HTERT RPE-1 (cell line): ENCODE results near the gene KLK14.

Experiments used
- in situ Hi-C: fragments of 300-500 bp; cut with MboI; formaldehyde crosslinking; loops from 4 replicates; pipeline ENCODE4 v1.14.3; 2020; ENCODE audit warnings: low sequenced_read_pairs

Gene KLK14

DNA sequence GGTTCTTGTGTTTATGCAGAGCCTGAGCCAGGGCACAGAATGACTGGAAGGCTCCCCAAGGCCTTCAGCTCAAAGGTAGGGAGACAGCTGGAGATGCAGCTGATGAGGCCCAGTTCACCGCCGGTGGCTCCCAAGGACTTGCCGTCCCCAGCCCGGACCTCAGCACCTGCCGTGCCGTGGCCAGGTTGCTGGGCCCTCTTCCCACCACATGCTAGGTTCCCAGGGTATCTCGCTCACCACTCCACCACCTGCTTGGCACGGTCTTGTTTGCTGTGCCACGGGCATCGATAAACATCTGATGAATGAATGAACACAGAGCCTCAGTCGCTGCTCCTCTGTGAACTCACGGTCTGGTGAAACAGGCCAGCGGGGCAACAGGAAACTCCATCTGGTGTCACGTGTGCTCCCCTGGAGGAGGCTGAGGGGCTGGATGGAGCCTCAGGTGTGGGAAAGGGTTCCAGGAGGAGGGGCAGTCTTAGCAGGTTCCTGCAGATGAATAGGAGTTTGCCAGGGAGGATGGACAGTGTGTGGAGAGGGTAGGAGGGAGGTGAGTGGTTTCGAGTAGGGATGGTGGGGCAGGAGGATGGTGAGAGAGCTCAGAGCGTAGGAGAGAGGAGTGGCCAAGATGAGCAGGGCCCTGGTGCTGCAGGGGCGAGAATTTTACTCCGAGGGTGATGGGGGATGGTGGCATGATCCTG is 3.6 kb upstream of the KLK14 start:
- in situ Hi-C loops, result no loop called here

DNA sequence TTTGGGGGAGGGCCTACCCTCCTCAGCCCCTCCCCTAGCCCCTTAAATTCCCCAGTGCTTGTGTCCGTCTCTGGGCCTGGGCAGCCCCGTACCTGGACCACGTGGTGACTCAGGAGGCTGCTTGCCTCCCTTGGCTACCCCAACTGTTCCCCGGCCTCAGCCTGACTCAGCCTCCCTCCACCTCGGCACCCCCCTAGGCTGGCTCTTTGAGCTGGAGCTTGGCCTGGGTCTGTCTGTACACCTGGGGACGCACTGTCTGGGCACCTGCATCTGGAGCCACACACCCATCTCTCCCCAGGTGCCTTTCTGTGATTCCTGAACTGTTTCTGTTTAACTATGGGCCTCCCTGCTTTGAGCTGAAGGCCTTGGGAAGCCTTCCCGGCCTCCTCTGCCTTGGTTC is 1.8 kb upstream of the KLK14 start:
- in situ Hi-C loops, result no loop called here

DNA sequence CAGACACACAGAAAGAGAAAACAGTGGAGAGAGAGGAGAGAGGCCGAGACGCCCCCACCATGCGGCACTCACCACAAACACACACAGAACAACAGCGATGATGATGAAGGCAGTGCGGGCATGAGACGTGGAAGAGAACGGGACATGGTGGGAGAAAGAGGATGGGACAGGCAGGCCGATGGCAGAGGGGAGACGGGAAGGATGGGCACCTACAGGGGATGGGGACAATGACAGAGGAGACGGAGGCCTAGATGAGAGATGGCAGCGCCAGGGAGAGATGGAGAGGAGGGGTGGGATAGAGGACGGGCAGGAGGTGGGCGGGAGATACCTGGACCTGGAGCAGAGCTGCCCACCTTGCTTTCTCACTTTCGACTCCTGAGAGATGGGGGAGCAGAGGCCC is 1.1 kb upstream of the KLK14 start:
- in situ Hi-C loops, result no loop called here

DNA sequence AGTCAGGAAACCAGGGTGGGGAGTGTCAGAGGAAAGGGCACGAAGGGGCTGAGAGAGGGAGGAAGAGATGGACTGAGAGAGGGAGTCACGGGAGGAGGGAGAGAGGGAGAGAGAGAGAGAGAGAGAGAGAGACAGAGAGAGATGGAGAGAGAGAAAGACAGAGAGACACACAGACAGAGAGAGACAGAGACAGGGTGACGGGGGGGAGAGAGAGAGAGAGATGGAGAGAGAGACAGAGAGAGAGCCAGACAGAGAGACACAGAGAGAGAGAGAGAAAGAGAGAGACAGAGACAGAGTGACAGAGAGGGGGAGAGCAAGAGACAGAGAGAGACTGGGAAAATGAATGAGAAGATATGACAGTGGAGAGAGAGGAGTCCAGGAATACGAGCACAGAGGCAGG is 494 bp upstream of the KLK14 start:
- in situ Hi-C loops, result no loop called here

- in situ Hi-C loops, result no loop called here
Observed at GRCh38 chr19:51081476-51081875, 1.2 kb downstream of the KLK14 start.

GRCh38 chr19:51079481-51080110 is 3.1 kb downstream of the KLK14 start:
- in situ Hi-C loops, result no loop called here

GRCh38 chr19:51078731-51079130 is 4.0 kb downstream of the KLK14 start:
- in situ Hi-C loops, result no loop called here

DNA sequence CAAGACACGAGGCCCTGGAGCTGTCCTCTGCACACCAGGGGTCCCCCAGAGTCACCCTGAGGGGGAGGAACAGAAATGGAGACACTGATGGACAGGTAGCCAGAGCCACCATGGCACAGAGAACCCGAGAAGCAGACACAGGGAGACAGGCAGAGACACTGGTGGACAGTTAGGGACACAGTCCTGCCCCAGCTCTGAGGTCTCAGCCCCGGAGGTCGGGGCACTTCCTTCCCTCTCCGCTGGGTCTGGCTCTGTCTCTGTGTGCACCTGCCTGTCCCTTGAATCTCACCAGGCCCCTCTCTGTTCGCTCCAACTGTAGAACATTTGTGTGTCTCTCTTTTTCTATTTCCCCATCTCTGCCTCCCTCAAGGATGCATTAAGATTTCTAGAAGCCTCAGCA is 4.6 kb downstream of the KLK14 start:
- in situ Hi-C loops, result no loop called here

- in situ Hi-C loops, result no loop called here
Observed at GRCh38 chr19:51076631-51077213, 6.0 kb downstream of the KLK14 start.

GRCh38 chr19:51075998-51076397 is 6.7 kb downstream of the KLK14 start:
- in situ Hi-C loops, result no loop called here

DNA sequence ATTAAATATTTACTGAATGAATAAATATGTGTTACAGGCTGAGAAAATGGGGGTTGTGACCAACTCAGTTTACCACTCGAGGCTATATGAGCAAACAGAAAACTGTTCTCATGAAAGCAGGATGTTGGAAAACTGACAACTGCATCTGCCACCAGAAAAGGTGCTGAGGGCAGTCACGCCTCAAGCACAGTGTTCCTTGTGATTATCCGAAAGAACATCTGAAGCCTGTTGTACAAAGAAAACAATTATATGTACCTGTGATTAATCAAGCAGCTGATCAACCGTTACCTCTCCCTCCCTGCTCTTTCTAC is 11.6 kb downstream of the KLK14 start:
- in situ Hi-C loops, result no loop called here

- in situ Hi-C loops, result no loop called here
Observed at GRCh38 chr19:51070334-51071094, 12.2 kb downstream of the KLK14 start.

DNA sequence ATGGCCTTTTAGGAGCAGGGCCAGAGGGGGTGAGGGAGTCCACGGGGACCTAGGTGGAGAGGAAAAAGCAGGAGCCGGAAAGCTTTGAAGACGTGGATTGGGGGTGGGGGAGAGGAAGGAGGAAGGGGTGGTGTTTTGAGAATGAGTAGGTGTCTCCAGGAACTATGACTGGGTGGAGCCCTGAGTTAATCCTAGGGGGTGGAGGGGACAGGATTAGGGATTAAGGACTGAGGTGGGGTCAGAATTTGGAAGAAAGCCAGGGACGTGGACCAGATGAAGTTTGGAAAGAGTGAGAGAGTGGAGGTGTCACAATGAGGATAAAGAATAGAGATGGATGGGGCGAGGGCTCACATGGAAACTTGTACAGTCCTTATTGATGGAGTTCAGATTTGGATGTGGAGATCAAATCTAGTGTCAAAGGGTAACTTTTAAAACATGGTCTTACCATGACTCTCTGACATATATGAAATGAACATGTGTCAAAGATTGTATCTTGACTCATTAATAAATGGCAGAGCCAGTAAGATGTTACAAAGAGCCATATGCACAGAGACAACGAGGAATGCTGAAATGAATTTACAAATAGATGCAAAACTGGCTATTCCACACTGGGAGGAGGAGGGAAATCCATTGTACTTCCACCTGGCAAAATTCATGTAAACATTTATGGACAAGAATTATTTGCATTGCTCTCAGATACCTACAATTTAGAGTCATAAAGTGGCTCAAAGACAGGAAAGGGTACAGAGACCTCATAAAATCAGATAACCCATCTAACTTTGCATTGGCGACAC is 16.1 kb downstream of the KLK14 start:
- in situ Hi-C loops, result no loop called here

DNA sequence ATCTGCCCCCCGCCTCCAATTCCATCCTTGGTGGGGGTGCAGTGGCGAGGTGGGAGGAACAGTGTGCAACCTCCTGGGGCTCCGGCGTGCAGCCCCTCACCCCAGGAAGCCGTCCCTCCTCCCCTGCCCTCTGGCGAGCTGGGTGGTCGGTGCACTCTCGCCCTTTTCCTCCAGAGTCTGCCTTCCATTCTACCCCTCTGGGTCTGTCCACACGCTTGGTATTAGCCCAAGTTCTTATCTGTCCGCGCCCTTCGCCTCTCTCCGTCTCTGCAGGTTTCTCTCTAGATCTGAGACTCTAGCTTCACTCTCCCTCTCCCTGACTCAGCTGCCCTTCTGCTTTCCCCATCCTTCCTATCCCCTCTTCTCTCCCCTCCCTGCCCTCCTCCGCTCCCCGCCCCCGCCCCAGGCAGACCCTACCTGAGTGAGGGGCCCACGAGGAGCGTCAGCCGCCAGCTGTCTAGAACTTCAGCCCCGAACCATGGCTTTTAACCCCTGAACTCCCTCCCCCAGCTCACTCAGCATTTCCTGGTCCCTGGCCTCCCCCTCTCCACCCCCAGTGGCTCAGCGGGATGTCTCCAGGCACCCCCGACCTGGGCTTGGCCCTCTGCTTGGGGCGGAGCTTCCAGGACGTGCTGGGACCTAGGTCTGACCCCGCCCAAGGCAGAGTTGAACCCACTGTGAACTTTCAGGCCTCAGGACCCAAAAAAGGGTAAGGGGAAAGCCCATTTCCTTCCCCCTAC is 17.3 kb downstream of the KLK14 start:
- in situ Hi-C loops, result no loop called here

DNA sequence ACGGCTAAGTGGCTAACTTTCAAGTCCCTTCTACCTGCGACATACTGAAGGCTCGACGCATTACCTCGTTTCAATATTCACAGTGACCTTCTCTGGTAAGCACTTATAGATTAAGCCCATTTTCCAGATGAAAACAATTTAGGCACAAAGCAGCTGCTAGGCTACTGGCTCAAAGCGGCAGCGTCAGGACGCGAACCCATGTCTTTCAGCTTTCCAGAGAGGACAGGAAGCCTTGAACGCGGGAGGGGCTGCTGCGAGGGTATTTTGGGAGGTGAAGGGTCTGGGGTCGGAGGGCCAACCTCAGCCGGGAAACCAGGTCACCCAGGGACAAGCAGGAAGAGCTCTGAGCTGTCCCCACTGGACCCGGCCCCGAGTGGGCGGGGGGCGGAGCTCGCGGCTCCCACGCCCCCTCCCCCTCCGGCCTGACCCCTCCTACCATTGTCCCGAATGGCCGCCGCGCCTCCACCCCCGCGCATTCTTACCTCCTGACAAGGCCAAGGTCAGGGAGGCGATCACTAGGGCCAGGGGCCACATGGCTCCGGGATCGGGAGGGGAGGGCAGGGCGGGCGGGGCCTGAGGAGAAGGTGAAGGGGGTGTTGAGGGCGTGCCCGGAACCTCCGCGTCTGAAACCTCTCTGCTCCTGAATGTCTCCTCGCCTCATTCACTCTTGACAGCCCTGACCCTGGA is 18.0 kb downstream of the KLK14 start, which contains the start of gene KLK13:
Gene KLK13 (minus strand): TSS at position 559 of the 687 bp plus-strand sequence. CDS start 25 bp downstream, at position 534.
- in situ Hi-C loops, result no loop called here

DNA sequence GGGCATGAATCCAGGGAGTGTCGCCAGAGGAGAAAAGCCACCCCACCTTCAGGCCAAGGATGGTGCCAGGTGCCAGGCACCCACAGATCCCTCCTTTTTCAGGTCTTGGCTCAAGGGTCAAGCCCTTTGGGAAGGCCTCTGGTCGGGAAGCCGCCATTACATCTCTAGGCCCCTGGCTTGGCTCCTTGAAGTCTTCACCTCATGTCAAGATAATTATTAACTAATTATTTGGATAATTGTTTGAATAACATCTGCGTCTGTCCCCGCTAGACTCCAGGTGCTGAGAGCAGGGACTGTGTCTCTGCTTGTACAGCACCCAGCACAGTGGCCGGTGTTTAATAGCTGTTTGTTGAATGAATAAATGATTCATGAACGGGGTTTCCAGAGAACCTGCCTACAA is 19.0 kb downstream of the KLK14 start:
- in situ Hi-C loops, result no loop called here

DNA sequence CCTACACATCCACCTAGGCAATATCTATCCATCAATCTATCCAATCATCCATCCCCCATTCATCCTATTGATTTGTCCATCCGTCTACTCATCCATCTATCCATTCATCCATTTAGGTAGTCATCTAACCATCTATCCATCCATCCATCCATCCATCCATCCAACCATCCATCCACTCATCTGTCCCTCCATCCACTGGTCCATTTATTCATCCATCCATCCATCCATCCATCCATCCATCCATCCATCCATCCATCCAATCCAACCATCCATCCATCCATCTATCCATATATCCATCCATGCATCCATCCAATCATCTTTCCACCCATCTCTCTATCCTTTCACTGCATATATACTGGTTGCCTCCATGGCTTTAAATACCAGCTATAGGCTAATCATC is 21.7 kb downstream of the KLK14 start:
- in situ Hi-C loops, result no loop called here

- in situ Hi-C loops, result no loop called here
Observed at GRCh38 chr19:51060336-51060735, 22.4 kb downstream of the KLK14 start.

DNA sequence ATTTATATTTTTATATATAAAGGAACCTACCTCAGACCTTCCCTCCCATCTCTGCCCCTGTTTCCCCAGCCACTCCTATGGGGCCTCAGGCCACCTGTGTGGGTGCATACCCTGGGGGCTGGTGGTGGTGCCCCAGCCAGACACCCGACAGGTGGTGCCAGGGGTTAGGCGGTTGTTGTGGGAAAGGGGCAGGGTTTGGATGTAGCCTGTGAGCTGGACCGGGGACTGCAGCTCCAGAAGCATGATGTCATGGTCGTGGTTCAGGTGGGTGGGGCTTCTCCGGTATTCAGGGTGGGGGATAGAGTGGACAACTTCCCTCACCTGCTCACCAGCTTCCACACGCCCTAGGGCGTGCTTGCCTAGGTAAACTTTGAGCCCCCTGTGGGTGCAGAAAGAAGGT is 23.0 kb downstream of the KLK14 start:
- in situ Hi-C loops, result no loop called here

- in situ Hi-C loops, result no loop called here
Observed at GRCh38 chr19:51055866-51056265, 26.8 kb downstream of the KLK14 start.
